Stimulated activated CD8-positive, alpha-beta memory T cell treated with anti-CD3 and anti-CD28 coated beads, Interleukin-2, amount 100 ng/mL, for 48 hours (primary cell): Measurements from ENCODE around the gene MYH14.
"Not testable (repeated sequence)": the region's sequence is repeated elsewhere in the genome, so short reads cannot be mapped to it uniquely, and the experiment has no call there.

Experiments used
- DNase-seq, 2 donors: peaks; one replicate each; pipeline ENCODE4 v3.0.0-alpha.2; 2020; ENCODE audit warnings: low read depth in 2 of 2

The MYH14 gene

DNA sequence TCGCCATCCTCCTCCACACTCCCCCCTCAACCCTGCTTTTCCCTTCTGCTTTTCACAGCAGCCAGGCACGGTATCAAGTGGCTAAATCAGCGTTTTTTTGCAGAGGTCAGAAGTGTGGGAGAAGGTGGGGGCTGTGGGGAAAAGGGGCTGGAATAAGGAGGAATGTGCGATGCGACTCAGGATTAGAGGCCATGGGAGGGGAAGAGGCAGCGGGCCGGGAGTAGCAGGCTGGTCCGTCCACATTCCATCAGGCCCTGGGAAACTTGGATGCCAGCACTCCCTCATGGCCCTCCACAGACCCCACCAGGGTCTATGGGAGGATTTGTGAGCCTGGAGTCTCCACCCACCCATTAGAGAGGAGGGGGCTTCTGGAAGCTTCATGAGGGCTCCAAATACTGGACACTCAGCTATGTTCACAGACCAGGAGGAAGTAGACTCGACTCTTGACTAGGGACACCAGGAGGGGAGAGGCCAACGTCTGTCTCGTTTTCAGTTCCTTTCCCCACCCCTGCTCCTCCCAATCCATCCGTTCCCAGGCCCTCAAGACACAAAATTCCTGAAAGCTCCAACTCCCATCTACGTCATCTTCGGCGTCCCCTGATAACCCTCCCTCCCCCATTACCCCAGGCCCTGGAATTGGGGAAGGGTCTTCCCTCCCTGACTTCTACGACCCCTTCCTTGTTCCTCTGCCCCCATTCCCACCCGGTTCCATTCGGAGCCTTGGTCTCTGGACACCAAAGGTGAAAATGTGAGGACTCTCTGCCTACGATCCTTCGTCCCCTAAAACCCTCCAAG lies 129.0 kb downstream of the MYH14 start:
- no peak for DNase-seq

DNA sequence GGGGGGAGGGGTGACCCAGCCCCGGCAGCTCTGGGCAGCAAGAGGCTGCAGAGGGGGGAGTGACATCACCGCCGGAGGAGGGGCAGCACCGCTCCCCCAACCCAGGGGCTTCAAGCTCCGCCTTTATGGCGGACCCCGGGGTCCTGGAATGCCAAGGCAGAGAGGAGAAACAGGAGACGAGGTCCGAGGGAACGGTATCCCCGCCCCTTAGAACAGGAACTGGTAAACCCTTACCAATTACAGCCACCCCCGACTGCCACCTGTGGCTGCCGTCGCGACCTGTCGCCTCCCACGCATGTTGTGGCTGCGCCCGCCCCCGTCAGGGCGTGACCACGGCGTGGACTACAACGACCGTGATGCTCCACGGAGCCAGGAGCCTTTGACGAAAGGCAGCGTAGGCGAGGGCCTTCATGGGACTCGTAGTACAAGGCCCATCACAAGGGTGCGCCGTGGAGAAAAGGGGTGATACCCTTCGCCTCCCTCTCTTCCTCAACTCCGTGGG lies 129.9 kb downstream of the MYH14 start:
- DNase-seq = peak; percentile 82 to 97

DNA sequence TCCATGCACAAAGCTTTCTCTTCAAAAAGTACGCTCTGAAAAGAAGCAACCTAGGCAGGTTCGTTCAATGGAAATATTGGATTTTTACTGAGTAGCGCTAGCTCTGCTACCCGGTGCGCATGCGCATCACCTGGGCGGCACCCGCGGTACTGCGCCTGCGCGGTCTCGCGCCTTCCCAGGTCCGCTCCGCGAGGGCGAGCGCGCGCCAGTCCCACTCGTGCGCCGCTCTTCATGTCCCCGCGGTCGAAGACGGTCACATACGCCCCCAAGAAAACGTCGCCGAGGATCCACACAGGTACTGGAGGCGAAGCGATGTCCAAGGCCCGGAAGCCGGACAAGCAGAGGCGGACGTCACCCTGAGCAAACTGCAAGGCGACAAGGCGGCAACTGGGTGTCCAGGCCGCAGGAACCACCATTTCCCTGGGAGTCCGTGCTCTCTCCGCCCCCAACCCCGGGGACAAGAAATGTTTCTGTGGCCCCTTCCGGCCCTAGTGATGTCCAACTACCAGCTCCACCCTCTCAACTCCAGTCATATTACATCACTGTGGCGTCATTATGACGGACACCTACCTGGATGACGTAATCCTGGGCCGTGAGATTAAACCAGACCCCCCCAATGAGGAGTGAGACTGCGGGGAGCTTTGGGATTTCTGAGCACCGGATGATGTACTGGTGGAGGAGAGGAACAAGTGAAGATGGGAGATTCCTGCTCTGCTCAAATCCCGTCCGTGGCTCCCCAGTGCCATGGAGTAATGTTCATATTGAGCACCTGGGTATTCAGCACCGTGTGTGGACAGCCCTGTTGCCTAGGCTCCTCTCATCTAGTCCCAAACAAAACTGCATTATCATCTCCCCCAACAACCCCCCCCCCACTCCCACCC lies 130.6 kb downstream of the MYH14 start:
- peak; percentile 80 to 81 for DNase-seq

DNA sequence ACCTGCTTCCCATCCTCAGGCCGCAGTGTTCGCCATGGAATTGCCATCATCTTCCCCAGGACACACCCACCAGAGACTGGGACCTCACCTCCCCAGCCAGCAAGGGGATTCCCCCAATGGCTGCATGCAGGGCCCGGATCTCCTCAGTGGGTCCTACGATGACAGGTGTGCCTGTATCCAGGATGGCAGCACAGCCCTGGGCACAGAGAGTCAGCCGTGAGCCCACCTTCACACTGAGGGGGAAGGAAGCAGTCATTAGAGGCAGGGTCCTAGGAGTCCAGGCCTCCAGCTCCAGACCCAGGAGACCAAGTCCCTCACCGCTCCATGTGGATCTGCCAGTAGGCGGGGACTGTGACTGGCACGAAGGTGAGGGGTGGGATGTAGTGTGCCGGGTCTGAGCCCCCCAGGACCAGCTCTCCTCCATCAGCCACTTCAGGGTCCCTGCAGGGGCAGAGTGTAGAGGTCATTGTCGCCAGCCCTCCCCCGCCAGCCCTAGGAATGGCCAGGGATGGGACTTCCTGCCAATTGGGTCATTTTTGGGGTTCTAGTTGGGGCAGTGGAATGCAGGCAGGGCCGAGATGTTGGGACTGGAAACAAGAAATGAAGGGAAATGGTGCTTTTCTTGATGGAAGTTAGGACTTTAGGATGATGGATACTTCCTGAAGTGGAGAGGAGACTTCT lies 131.5 kb downstream of the MYH14 start:
- DNase-seq = no peak

DNA sequence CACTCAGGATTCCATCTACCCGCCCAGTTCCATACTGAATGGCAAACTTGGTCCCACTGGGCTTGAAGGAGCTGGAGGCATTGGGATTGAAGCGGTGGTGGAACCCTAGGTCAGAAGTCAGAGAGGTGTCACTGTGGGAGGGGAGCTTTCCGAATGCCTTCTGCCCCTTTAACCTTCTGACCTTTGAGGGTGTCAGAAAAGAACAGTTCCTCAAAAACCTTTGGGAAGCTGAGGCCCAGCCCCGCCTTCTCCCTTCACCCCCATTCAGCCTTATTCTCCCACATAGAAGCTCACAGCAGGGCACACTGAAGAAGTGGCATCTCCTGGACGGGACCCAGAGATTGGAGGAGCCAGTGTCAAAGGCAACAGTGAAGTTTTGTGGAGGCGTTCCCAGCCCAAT lies 133.6 kb downstream of the MYH14 start:
- not testable (repeated sequence) for DNase-seq

DNA sequence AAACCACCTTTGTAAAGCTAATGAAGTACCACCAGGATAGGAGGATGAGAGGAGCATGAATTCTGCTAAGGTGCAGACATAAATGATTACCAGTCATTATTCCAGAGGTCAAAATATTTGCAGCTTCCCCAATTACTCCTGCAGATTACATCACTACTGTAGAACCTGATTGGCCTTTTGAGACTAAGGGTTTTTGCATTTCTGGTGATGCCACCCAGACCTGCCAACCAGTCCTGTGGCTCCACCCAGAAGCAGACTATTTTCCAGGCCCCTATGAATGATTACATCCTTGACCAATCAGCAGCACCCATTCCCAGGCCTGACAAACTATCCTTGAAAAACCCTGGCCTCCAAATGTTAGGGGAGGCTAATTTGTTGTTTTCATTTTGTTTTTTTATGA lies 136.9 kb downstream of the MYH14 start:
- DNase-seq = no peak

DNA sequence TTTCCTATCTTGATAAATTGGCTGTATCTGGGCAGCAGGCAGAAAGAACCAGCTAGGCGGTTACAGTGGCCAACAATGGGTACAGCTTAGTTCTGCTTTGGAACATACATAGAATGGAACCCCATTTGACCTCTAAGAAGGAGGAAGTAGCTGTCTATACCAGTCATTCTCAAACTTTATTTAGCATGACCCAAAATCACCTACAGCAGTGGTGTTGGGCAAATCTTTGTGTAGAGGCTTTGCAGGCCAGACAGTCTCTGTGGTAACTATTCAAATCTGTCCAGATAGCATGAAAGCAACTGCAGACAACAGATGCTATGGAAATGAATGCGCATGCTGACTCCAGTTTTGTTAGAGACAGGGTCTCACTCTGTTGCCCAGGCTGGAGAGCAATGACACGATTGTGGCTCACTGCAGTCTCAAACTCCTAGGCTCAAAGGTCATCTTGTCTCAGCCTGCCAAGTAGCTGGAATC lies 137.7 kb downstream of the MYH14 start:
- DNase-seq = no peak

DNA sequence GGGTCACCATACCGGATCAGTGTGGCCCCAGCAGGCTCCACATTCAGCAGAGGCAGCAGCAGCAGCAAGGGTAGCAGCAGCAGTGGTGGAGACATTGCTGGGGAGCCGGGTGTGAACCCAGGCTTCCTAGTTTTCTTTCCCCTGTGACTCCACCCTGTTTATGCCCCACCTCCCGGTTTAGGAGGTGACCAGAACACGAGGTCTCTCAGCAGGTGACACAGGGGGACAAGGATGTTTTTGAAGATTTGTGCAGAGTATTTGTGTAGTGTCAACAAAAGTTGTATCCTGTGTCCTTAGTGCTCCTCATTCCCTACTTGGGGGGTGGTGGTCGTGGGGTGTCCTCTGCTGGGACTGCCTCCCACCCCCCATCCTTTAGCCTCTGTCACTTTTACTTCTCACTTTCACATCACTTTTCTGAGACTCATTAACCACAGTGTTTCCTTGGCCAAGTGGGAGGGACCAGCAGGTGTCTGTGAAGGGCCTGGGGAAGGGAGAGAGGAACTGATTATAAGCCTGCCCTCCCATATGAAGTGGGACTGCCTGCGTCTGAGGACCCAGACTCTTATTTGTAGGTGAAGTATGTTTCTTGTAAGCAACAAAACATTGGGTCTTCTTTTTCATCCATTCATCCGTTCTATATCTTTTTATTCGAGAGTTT lies 141.4 kb downstream of the MYH14 start:
- no peak for DNase-seq

DNA sequence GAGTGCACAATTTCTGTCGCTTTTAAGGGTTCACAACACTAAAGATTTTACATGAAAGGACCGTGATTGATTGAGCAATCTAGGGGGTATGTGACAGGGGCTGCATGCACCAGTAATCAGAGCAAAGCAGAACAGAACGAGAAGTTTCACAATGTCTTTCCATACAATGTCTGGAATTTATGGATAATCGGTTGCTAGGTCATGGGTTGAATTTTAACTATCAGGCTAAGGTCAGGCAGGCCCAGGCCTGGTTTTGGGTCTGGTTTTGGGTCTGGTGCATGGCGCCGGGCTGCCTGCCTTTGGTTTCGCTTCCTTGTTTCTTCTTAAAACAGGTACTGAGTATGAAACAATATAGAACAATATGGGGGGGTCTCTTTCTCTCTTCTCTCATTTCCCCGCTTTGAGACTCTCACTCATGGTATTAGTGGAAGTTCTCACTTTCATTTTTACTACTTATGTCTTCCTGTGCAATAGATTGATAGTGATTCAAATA lies 143.7 kb downstream of the MYH14 start:
- DNase-seq = peak in 1 of 2 donors; percentile 39

DNA sequence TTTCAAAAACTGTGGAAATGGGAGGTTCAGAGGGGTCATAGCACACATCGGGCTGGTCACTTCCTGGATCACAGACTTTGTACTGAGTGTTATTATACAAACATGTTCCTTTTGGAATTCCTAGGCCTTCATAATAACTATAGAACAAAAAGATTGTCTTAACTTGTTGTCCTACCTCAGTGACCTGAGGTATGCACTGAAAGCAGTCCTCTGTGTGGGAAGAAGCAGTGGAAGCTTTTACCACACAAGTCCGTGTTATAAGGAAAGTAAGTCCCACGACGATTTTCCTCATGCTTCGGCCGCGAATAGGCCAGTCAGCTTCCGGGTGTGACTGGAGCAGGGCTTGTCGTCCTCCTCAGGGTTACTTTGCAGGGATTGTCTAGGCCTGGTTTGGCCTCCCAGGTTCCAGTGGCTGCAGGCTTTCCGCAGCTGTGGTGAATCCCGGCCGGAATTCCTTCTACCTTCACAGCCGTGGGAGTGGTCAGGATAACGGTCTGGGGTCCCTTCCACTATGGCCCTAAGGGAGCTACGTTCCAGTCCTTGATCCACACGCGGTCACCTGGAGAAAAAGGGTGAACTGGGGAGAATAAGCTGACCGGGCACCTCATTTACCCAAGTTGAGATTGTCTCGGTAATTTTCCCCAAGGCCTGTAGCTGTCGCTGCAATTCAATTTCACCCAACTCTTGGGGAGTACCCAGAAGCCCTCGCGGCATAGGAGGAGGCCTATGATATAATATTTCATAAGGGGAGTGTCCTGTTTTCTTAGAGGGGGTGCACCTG lies 146.0 kb downstream of the MYH14 start:
- no peak for DNase-seq

DNA sequence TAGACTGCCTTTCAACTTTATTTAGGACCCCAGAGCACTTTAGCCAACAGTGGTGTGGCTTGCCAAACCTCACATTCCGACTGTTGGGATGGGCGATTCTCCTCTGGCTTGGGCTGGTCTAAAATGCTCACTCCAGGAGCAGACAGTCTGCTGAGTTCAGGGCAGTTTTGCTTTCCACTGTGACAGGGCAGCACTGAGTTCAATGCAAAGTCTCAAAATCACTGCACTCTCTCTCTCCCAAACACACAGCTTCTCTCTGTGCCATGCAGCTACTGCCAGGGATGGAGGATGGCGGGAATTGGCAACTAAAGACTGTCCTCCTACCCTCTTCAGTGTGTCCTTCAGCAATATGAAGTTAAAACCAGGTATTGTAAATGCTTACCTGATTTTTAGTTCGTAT lies 148.8 kb downstream of the MYH14 start:
- no peak for DNase-seq

DNA sequence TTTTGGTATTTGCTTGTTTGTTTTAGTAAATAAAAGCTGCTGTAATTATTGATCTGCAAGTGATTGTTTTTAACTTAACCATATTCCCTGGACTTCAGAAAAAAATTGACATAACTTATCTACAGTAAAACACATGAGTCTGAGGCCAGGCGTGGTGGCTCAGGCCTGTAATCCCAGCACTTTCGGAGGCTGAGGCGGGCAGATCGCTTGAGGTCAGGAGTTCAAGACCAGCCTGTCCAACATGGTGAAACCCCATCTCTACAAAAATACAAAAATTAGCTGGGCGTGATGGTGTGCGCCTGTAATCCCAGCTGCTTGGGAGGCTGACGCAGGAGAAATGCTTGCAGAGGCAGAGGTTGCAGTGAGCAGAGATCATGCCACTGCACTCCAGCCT lies 150.1 kb downstream of the MYH14 start:
- DNase-seq = not testable (repeated sequence)

DNA sequence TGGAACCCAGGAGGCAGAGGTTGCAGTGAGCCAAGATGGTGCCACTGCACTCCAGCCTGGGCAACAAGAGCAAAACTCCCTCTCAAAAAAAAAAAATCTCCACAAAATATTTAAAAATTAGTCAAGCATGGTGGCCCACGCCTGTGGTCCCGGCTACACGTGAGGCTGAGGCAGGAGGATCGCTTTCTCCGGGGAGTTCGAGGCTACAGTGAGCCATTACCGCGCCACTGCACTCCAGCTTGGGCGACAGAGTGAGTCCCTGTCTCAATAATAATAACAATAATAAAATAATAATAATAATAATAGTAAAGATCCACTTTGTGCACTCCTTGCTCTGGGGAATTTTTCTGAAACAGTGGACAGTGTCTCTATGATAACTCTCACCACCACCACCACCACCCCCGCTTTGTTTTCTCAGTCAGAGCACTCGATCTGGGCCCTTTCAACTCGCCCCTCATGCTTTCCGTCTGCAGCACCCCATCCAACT lies 153.3 kb downstream of the MYH14 start:
- no peak for DNase-seq

DNA sequence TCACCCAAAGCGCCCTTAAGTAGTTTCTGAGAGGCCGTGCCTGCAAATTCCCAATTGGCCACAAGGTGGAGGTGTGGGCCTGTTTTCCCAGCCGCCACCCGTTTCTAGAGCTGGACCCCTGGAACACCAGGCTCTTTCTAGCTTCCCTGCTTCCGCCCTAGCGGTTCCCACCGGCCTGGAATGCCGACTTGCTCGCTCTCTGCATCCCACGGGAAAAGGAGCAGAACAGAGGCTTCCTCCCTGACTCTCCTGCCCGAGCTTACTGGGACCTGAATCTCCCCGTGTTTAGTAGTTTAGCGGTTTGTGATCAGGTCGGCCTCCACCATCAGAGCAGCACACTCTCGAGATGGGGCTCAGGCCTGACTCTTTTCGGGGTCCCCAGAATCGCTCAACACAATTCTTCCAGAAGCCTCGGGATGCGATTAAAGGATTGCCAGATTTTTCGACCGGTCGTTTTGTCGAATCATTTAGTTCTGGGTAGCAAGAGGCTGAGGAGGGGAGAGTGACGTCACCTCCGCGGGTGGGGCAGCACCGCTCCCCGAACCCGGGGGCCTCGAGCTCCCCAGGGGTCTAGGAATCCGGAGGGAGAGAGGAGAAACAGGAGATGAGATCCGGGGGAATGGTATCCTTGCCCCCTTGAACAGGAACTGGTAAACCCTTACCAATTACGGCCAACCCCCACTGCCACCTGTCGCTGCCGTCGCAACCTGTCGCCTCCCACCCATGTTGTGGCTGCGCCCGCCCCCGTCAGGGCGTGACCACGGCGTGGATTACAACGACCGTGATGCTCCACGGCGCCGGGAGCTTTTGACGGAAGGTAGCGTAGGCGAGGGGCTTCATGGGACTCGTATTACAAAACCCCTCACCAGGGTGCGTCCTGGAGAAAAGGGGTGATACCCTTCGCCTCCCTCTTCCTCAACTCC lies 154.0 kb downstream of the MYH14 start:
- peak; percentile 77 to 86 for DNase-seq

DNA sequence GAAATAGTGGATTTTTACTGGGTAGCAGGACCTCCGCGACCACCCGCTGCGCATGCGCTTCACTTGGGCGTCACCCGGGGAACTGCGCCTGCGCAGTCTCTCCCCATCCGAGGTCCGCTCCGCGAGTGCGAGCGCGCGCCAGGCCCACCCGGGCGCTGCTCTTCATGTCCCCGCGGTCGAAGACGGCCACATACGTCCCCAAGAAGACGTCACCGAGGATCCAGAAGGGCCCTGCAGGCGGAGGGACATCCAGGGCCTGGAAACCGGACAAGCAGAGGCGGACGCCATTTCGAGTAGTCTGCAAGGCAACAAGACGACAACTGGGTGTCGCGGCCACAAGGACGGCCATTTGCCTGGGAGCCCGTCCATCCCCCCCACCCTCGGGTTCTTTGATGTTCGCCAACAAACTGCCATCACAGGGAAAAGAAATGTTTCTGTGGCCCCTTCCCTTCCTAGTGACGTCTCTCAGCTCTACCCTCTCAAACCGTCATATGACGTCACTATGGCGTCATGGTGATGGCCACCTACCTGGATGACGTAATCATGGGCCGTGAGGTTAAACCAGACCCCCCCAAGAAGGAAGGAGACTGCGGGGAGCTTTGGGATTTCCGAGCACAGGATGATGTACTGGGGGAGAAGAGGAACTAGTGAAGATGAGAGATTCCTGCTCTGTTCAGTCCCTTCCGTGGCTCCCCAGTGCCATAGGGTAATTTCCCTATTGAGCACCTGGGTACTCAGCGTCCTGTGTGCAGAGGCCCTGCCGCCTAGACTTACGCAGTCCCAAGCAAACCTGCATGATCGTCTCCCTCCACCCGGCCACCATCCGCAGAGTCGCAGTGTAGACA lies 155.3 kb downstream of the MYH14 start:
- DNase-seq = peak; percentile 66 to 67

DNA sequence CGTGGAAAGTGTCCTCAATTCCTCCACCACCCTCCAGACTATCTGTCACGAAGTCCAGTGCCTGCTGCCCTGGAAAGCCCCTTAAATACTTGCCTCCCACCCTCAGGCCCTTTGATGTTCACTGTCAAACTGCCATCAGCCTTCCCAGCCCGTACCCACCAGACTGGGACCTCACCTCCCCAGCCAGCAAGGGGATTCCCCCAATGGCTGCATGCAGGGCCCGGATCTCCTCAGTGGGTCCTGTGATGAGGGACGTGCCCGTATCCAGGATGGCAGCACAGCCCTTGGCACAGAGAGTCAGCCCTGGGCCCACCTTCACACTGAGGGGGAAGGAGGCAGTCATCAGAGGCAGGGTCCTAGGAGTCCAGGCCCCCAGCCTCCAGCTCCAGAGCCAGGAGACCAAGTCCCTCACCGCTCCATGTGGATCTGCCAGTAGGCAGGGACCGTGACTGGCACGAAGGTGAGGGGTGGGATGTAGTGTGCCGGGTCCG lies 156.0 kb downstream of the MYH14 start:
- no peak for DNase-seq
